ENCODE measurements around the gene MEX3B.

GRCh38 chr15:82081914-82082762 is 36.3 kb upstream of the MEX3B start:
- TF ChIP-seq CTCF (conservative IDR thresholded peaks at IDR 0.05; ENCODE audit: low read length), result peak; percentile 32; the same call in 1 of the 2 replicates
- no peak for TF ChIP-seq EZH2phosphoT487 (IDR thresholded peaks at IDR 0.05; ENCODE audit: borderline replicate concordance, low read depth, low read length)
